NOMO-1 (cell line): ENCODE measurements around the gene CD34.
"Not testable (repeated sequence)": the region's sequence is repeated elsewhere in the genome, so short reads cannot be mapped to it uniquely, and the experiment has no call there.

Experiments
- DNase-seq, 2 experiments: peaks; one replicate each; lab custom pipeline; 2025; ENCODE audit not compliant: unreplicated experiment in 2 of 2; lab: John Stamatoyannopoulos, UW

The CD34 gene

GRCh38 chr1:207877914-207878313 lies 33.0 kb downstream of the CD34 start:
- DNase-seq, result not testable (repeated sequence)

GRCh38 chr1:207876131-207876530 lies 34.8 kb downstream of the CD34 start:
- DNase-seq, result no peak

- no peak for DNase-seq
Measured at GRCh38 chr1:207875532-207875931, 35.4 kb downstream of the CD34 start.

GRCh38 chr1:207873055-207873890 lies 37.7 kb downstream of the CD34 start:
- DNase-seq, result peak; percentile 60 to 67

- DNase-seq, result no peak
Measured at GRCh38 chr1:207872621-207873020, 38.3 kb downstream of the CD34 start.

- no peak for DNase-seq
Measured at GRCh38 chr1:207871117-207871649, 39.7 kb downstream of the CD34 start.

GRCh38 chr1:207870306-207871031 lies 40.5 kb downstream of the CD34 start:
- DNase-seq, result no peak

- DNase-seq, result no peak
Measured at GRCh38 chr1:207869859-207870258, 41.1 kb downstream of the CD34 start.

GRCh38 chr1:207868774-207869721 lies 41.9 kb downstream of the CD34 start:
- peak; percentile 29 to 43 for DNase-seq

- peak in 1 of 2 experiments; percentile 26 for DNase-seq
Measured at GRCh38 chr1:207868251-207868773, 42.6 kb downstream of the CD34 start.

GRCh38 chr1:207867136-207868109 lies 43.5 kb downstream of the CD34 start:
- peak in 1 of 2 experiments; percentile 16 for DNase-seq

GRCh38 chr1:207866471-207867135 lies 44.3 kb downstream of the CD34 start:
- no peak for DNase-seq

- peak; percentile 64 to 79 for DNase-seq
Measured at GRCh38 chr1:207863893-207864535, 46.9 kb downstream of the CD34 start.

- DNase-seq, result no peak
Measured at GRCh38 chr1:207862241-207862787, 48.6 kb downstream of the CD34 start.

- peak in 1 of 2 experiments; percentile 27 for DNase-seq
Measured at GRCh38 chr1:207861442-207862177, 49.3 kb downstream of the CD34 start.

GRCh38 chr1:207860531-207860930 lies 50.4 kb downstream of the CD34 start:
- DNase-seq, result no peak

- no peak for DNase-seq
Measured at GRCh38 chr1:207858806-207859205, 52.1 kb downstream of the CD34 start.
